AG10803 (cell line): ENCODE data around the gene DCLK2.

Source experiments
- DNase-seq: peaks from one replicate; pipeline ENCODE4 v3.0.0; 2010; ENCODE audit warnings: low read depth
- H3K4me3 ChIP-seq: 2 replicates; pipeline ENCODE4 v1.5.1; 2011; ENCODE audit warnings: mild to moderate bottlenecking, low read length, control low read depth
- CTCF ChIP-seq: conservative IDR thresholded peaks from 2 replicates; pipeline ENCODE4 v1.5.1; 2011; ENCODE audit warnings: mild to moderate bottlenecking, low read length, control low read depth, inconsistent platforms

DCLK2 gene

GRCh38 chr4:150248181-150248580, 169.9 kb downstream of the DCLK2 start:
- no peak for TF ChIP-seq CTCF
- no peak for DNase-seq
- H3K4me3 ChIP-seq = no peak overlapping the region

GRCh38 chr4:150250293-150250997, 172.2 kb downstream of the DCLK2 start:
- DNase-seq = no peak
- no peak overlapping the region for H3K4me3 ChIP-seq
- TF ChIP-seq CTCF = no peak

- H3K4me3 ChIP-seq = no peak overlapping the region
- no peak for DNase-seq
- TF ChIP-seq CTCF = no peak
These were observed 172.9 kb downstream of the DCLK2 start for GRCh38 chr4:150250998-150251651.

- no peak for DNase-seq
- no peak overlapping the region for H3K4me3 ChIP-seq
- TF ChIP-seq CTCF = no peak
These were observed 173.5 kb downstream of the DCLK2 start for GRCh38 chr4:150251752-150252190.

- no peak for DNase-seq
- no peak for TF ChIP-seq CTCF
- no peak overlapping the region for H3K4me3 ChIP-seq
These were observed 174.1 kb downstream of the DCLK2 start for GRCh38 chr4:150252306-150252705.

- no peak overlapping the region for H3K4me3 ChIP-seq
- no peak for TF ChIP-seq CTCF
- no peak for DNase-seq
These were observed 174.5 kb downstream of the DCLK2 start for GRCh38 chr4:150252741-150253140.

- H3K4me3 ChIP-seq = no peak overlapping the region
- no peak for TF ChIP-seq CTCF
- DNase-seq = no peak
These were observed 175.2 kb downstream of the DCLK2 start for GRCh38 chr4:150253416-150253815.
